ENCODE data around the gene EIF1.
"Not testable (repeated sequence)": the region's sequence is repeated elsewhere in the genome, so short reads cannot be mapped to it uniquely, and the experiment has no call there.

Gene EIF1

GRCh38 chr17:41679740-41680425 is 8.8 kb upstream of the EIF1 start:
- DNase-seq = no peak

- no peak for DNase-seq
Observed at GRCh38 chr17:41680426-41681040, 8.2 kb upstream of the EIF1 start.

DNA sequence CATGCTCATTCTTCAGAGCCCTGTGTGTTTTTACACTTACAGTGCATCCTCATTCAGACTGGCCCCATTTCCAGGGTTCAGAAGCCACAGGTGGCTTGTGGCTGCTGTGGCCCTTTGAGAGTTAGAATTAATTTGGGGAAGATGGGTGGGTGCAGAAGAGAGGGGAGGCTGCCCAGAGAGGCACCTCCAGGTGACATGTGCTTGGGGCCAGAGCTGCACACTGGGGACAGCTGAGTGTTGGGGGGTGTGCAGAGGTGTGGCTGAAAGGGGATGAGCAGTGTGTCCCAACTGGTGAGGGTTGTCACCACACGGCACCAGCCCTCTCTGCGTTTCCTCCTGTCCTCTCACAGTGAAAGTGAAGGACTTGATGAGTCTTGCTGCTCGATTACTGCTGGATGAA is 6.9 kb upstream of the EIF1 start:
- DNase-seq = no peak

DNA sequence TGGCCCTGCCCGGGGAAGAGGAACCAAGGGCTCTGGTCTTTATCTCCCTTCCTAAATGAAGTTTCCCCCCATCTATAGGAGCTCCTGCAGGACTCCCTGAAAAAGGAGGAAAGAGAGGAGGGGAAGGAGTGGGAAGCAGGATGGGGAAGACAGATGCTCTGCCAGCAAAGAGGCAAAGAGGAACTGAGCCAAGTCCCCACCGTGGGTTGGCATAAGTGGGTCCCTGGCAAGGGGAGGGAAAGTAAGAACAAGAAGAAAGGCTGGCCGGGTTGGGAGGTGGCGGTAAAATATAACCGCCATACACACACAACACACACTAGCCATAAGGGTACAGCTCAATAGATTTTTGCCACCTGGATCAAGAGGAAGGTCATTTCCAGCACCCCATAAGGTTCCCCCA is 6.1 kb upstream of the EIF1 start:
- no peak for DNase-seq

- no peak for DNase-seq
Observed at GRCh38 chr17:41683441-41684007, 5.2 kb upstream of the EIF1 start.

GRCh38 chr17:41684035-41684434 is 4.7 kb upstream of the EIF1 start:
- no peak for DNase-seq

GRCh38 chr17:41685753-41686152 is 2.9 kb upstream of the EIF1 start:
- DNase-seq = not testable (repeated sequence)

GRCh38 chr17:41686281-41686680 is 2.4 kb upstream of the EIF1 start:
- peak in 1 of 2 donors; percentile 26 for DNase-seq

GRCh38 chr17:41687828-41688640 is 651 bp upstream of the EIF1 start:
- peak; percentile 72 to 82 for DNase-seq

- DNase-seq = peak; percentile 60 to 78
Observed at GRCh38 chr17:41689497-41690299, 1.0 kb downstream of the EIF1 start.

GRCh38 chr17:41690497-41690896 is 1.8 kb downstream of the EIF1 start:
- no peak for DNase-seq

DNA sequence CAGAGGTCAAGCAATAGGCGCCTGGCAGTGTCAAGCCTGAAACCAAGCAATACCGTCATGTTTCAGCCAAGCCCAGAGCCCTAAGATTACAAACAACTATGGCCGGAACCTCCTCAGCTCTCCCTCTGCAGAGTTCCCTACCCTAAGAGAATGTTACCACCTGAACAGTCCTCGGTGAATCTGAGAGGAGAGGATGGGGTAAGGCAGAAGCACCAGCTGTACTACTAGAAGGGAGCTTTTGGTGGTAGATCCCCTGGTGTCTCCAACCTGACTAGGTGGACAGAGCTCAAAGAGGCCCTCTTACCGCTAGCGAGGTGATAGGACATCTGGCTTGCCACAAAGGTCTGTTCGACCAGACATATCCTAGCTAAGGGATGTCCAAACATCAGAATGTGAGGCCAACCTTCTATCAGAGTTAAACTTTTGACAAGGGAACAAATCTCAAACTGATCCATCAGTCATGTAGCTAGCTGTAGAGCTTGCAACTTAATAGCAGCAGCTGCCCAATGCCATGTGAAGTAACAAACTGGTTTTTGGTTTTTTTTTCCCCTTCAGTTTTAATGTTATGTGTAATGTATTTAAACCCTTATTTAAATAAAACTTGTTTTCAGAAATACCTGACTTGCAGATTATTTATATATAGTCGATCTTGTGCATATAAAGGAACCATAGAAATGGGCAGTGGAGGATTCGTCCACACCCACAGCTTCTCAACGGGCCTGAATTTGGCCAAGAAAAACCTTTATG is 2.5 kb downstream of the EIF1 start:
- DNase-seq = peak; percentile 34 to 52

DNA sequence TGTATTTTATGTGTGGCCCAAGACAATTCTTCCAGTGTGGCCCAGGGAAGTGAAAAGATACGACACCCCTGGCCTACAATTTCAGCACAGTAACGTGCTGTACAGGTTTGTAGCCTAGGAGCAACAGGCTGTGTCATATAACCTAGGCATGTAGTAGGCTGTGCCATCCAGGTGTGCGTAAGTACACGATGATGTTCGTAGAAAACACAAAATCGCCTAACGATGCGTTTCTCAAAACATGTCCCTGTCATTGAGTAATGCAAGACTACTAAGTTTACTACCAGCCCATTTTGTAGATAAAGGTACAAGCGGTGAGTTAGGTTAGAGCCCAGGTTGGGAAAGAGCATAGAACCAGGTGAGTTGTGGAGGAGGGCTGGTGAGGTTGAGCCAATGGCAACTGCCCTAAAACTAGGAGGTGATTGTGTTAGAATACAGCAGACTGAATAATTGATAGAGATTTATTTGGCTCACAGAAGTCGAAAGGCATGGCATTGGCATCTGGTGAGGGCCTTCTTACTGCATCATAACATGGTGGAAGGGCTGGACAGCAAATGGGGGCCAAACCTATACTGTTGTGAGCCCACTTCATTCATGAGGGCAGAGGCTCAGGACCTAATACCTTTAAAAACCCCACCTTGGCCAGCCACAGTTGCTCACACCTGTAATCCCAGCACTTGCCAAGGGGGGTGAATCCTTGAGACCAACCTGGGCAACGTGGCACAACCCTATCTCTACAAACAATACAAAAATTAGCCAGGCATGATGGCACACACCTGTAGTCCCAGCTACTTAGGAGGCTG is 4.2 kb downstream of the EIF1 start:
- DNase-seq = peak; percentile 23 to 47

DNA sequence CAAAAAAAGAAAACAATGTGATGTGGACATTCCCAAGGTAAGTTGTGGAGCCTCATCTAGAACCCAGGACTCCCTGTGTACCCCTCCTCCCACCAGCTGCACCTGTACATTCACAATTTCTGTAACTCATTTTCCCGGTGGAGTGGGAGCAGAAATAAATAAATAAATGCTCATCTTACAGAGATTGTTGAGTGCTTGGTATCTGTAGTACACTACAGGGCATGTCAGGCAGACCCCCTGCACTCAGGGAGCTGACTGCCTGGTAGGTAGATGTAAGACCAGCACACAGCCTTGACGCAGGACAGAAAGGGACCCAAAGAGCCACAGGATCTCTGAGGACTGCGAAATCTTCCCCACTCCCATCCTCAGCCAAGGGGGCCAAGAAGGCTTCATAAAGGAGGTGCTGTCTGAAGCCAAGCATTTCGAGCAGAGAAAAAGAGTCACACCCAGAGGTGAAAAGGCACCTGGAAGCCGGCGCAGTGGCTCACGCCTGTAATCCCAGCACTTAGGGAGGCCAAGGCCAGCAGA is 6.5 kb downstream of the EIF1 start:
- peak in 1 of 2 donors; percentile 9 for DNase-seq

GRCh38 chr17:41695954-41696757 is 7.5 kb downstream of the EIF1 start:
- peak; percentile 78 to 82 for DNase-seq

- peak in 1 of 2 donors; percentile 25 for DNase-seq
Observed at GRCh38 chr17:41697122-41697962, 8.7 kb downstream of the EIF1 start.

GRCh38 chr17:41700843-41701242 is 12.2 kb downstream of the EIF1 start:
- not testable (repeated sequence) for DNase-seq

GRCh38 chr17:41702712-41703111 is 14.0 kb downstream of the EIF1 start:
- DNase-seq = no peak

Measured in CD4-positive, alpha-beta T cell treated with Interleukin-4 for 1 hour (primary cell).